IPS-18c (cell line): ENCODE measurements around the gene G2E3.
A peak's percentile ranks its signal among the peaks of the same experiment; 100 is the strongest.
"Not testable (repeated sequence)": the region's sequence is repeated elsewhere in the genome, so short reads cannot be mapped to it uniquely, and the experiment has no call there.

Source experiments
- H3K4me3 ChIP-seq: 2 replicates; pipeline ENCODE4 v1.7.0; 2013; ENCODE audit warnings: low read depth, mild to moderate bottlenecking, low read length, moderate library complexity; ENCODE audit not compliant: insufficient read depth
- H3K9me3 ChIP-seq: one replicate; pipeline ENCODE4 v1.6.1; 2013; ENCODE audit warnings: mild to moderate bottlenecking, low read length, moderate library complexity; ENCODE audit not compliant: control insufficient read depth, insufficient read depth

Gene G2E3

GRCh38 chr14:30558675-30559555 lies at the start of gene G2E3:
G2E3 (plus strand) TSS chr14:30559158; CDS start chr14:30581080, 21,922 bp downstream.
- Histone ChIP-seq H3K9me3 (no peaks in the 10 kb centered on the region), H3K4me3 (peak within 1 kb of the TSS; percentile 83)

- Histone ChIP-seq H3K4me3 (no peak overlapping the region), H3K9me3 (no peaks in the 10 kb centered on the region)
Observed at GRCh38 chr14:30517737-30518136, 41.2 kb upstream of the G2E3 start.

- H3K9me3 ChIP-seq: no peaks in the 10 kb centered on the region
- no peak overlapping the region for H3K4me3 ChIP-seq
Observed at GRCh38 chr14:30518867-30519560, 39.9 kb upstream of the G2E3 start.

GRCh38 chr14:30519961-30520360 lies 39.0 kb upstream of the G2E3 start:
- H3K9me3 ChIP-seq: no peaks in the 10 kb centered on the region

GRCh38 chr14:30520536-30520935 lies 38.4 kb upstream of the G2E3 start:
- Histone ChIP-seq H3K9me3 (no peaks in the 10 kb centered on the region), H3K4me3 (no peak overlapping the region)

More at GRCh38 chr14:30519961-30520360, 39.0 kb upstream of the G2E3 start:
- H3K4me3 ChIP-seq: no peak overlapping the region

- Histone ChIP-seq H3K4me3 (no peak overlapping the region), H3K9me3 (no peaks in the 10 kb centered on the region)
Observed at GRCh38 chr14:30521899-30522736, 36.8 kb upstream of the G2E3 start.

- no peaks in the 10 kb centered on the region for H3K9me3 ChIP-seq
- H3K4me3 ChIP-seq: no peak overlapping the region
Observed at GRCh38 chr14:30525833-30526232, 33.1 kb upstream of the G2E3 start.

- Histone ChIP-seq H3K4me3 (no peak overlapping the region), H3K9me3 (no peaks in the 10 kb centered on the region)
Observed at GRCh38 chr14:30527196-30527595, 31.8 kb upstream of the G2E3 start.

GRCh38 chr14:30528119-30528518 lies 30.8 kb upstream of the G2E3 start:
- Histone ChIP-seq H3K9me3 (no peaks in the 10 kb centered on the region), H3K4me3 (no peak overlapping the region)

- H3K9me3 ChIP-seq: no peaks in the 10 kb centered on the region
- no peak overlapping the region for H3K4me3 ChIP-seq
Observed at GRCh38 chr14:30528778-30529642, 29.9 kb upstream of the G2E3 start.

- Histone ChIP-seq H3K9me3 (no peaks in the 10 kb centered on the region), H3K4me3 (no peak overlapping the region)
Observed at GRCh38 chr14:30532264-30532663, 26.7 kb upstream of the G2E3 start.

- Histone ChIP-seq H3K9me3 (no peaks in the 10 kb centered on the region), H3K4me3 (no peak overlapping the region)
Observed at GRCh38 chr14:30533126-30533525, 25.8 kb upstream of the G2E3 start.

GRCh38 chr14:30541318-30541717 lies 17.6 kb upstream of the G2E3 start:
- H3K4me3 ChIP-seq: no peak overlapping the region
- H3K9me3 ChIP-seq: no peaks in the 10 kb centered on the region

- not testable (repeated sequence) for H3K4me3 ChIP-seq, H3K9me3 ChIP-seq
Observed at GRCh38 chr14:30546735-30547134, 12.2 kb upstream of the G2E3 start.

- H3K9me3 ChIP-seq: peaks cover 5% of the 10 kb centered on the region
- no peak overlapping the region for H3K4me3 ChIP-seq
Observed at GRCh38 chr14:30547388-30548048, 11.4 kb upstream of the G2E3 start.

GRCh38 chr14:30550335-30550734 lies 8.6 kb upstream of the G2E3 start:
- Histone ChIP-seq H3K9me3 (peaks cover 5% of the 10 kb centered on the region), H3K4me3 (no peak overlapping the region)
